Measurements from ENCODE around the gene SYS1. TPM values are rescaled to one million over a fixed set of nuclear protein-coding genes. Genes with fewer than 3 reads are reported as not detected.

Gene SYS1
- total RNA-seq, 3 donors from 2014 or later: 30.8 to 56.3 (median 47.3) TPM

DNA sequence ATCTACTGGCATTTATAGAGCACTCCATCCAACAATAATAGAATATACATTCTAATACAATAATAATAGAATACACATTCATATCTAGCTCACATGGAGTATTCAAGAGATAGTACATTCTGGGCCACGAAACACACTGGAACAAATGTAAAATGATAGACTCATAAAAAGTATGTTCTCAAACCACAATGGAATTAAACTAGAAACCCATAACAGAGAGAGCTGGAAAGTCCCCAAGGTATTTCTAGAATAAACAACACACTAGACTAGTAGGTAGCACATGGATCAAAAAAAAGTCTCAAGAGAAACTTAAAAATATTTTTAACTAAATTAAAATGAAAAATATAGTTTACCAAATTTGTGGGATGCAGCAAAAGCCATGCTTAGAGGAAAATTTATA lies 24.3 kb downstream of the SYS1 start:
- no peak overlapping the region for H3K27ac ChIP-seq
- no peaks in the 10 kb centered on the region for H3K4me1 ChIP-seq
- TF ChIP-seq, protein P1, sequence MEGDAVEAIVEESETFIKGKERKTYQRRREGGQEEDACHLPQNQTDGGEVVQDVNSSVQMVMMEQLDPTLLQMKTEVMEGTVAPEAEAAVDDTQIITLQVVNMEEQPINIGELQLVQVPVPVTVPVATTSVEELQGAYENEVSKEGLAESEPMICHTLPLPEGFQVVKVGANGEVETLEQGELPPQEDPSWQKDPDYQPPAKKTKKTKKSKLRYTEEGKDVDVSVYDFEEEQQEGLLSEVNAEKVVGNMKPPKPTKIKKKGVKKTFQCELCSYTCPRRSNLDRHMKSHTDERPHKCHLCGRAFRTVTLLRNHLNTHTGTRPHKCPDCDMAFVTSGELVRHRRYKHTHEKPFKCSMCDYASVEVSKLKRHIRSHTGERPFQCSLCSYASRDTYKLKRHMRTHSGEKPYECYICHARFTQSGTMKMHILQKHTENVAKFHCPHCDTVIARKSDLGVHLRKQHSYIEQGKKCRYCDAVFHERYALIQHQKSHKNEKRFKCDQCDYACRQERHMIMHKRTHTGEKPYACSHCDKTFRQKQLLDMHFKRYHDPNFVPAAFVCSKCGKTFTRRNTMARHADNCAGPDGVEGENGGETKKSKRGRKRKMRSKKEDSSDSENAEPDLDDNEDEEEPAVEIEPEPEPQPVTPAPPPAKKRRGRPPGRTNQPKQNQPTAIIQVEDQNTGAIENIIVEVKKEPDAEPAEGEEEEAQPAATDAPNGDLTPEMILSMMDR (IDR thresholded peaks at IDR 0.05): no peak
- TF ChIP-seq POLR2A (IDR thresholded peaks at IDR 0.05): no peak
- intact Hi-C loops (cut with DNase I; ENCODE audit: low total_unique reads): no loop called here
- no peaks in the 10 kb centered on the region for H3K27me3 ChIP-seq
- no peak overlapping the region for H3K4me3 ChIP-seq
- no peaks in the 10 kb centered on the region for H3K36me3 ChIP-seq
- no peaks in the 10 kb centered on the region for H3K9me3 ChIP-seq
- no peak for DNase-seq (ENCODE audit: low spot score in 2 of 2)

DNA sequence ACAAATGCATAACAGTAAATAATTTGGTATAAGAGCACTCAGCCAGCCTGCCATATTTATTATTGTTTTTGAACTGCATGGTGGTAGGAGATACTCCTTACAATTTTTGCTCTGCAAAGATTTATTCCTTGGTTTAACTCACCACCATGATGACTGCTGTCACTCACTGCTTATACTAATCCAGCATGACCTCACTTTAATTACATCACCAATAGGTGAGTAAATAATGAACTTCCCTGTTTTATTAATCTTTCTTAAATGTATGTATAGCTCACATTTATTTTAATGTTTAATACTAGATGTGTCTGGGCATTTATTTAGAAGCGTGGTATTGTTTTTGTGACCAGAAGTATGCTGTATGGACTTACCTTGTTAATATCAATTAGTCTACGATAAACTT lies 28.0 kb downstream of the SYS1 start:
- intact Hi-C loops (cut with DNase I; ENCODE audit: low total_unique reads): no loop called here
- no peak for DNase-seq (ENCODE audit: low spot score in 2 of 2)
- TF ChIP-seq POLR2A (IDR thresholded peaks at IDR 0.05) (no peak), POLR2AphosphoS5 (IDR thresholded peaks at IDR 0.05) (no peak)
- TF ChIP-seq, protein P1 (IDR thresholded peaks at IDR 0.05): no peak

GRCh38 chr20:45391559-45391958 lies 28.6 kb downstream of the SYS1 start:
- no peak for DNase-seq (ENCODE audit: low spot score in 2 of 2)
- Histone ChIP-seq H3K36me3 (no peaks in the 10 kb centered on the region), H3K27me3 (no peaks in the 10 kb centered on the region), H3K9me3 (no peaks in the 10 kb centered on the region), H3K4me3 (no peak overlapping the region), H3K4me1 (no peaks in the 10 kb centered on the region), H3K27ac (no peak overlapping the region)
- intact Hi-C loops (cut with DNase I; ENCODE audit: low total_unique reads): no loop called here
- no peak for TF ChIP-seq POLR2A (IDR thresholded peaks at IDR 0.05)
- no peak for TF ChIP-seq POLR2AphosphoS5 (IDR thresholded peaks at IDR 0.05)
- TF ChIP-seq, protein P1 (IDR thresholded peaks at IDR 0.05): no peak

More for the DNA sequence above, 28.0 kb downstream of the SYS1 start:
- Histone ChIP-seq H3K4me1 (no peaks in the 10 kb centered on the region), H3K27ac (no peak overlapping the region), H3K27me3 (no peaks in the 10 kb centered on the region), H3K4me3 (no peak overlapping the region), H3K36me3 (no peaks in the 10 kb centered on the region), H3K9me3 (no peaks in the 10 kb centered on the region)

DNA sequence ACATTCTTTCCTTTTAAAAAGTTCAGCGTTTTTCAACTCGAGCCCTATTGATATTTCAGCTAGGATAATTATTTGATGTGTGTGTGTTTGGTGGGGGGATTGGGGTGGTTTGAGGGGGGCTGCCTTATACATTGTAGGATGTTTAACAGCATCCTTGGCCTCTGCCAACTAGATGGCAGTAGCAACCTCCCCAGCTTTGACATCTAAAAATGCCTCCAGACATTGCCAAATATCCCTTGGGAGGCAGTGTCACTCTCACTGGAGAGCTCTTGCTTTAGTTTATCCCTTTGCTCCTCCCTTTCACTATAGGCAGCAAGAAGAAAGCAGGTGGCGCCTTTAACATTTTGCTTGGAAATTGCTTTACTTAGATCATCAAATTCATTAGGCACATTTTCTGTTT lies 29.8 kb downstream of the SYS1 start:
- no peak for DNase-seq (ENCODE audit: low spot score in 2 of 2)
- no peaks in the 10 kb centered on the region for H3K27me3 ChIP-seq
- TF ChIP-seq, protein P1 (IDR thresholded peaks at IDR 0.05): no peak
- no peak for TF ChIP-seq POLR2AphosphoS5 (IDR thresholded peaks at IDR 0.05)
- no peak for TF ChIP-seq POLR2A (IDR thresholded peaks at IDR 0.05)
- no peaks in the 10 kb centered on the region for H3K4me1 ChIP-seq
- intact Hi-C loops (cut with DNase I; ENCODE audit: low total_unique reads): no loop called here
- no peaks in the 10 kb centered on the region for H3K9me3 ChIP-seq
- H3K36me3 ChIP-seq: no peaks in the 10 kb centered on the region
- no peak overlapping the region for H3K4me3 ChIP-seq
- H3K27ac ChIP-seq: no peak overlapping the region

GRCh38 chr20:45394221-45395113 lies 31.5 kb downstream of the SYS1 start:
- Histone ChIP-seq H3K4me3 (no peak overlapping the region), H3K36me3 (no peaks in the 10 kb centered on the region), H3K4me1 (no peaks in the 10 kb centered on the region), H3K9me3 (no peaks in the 10 kb centered on the region), H3K27me3 (no peaks in the 10 kb centered on the region), H3K27ac (no peak overlapping the region)
- no peak for DNase-seq (ENCODE audit: low spot score in 2 of 2)
- TF ChIP-seq POLR2AphosphoS5 (IDR thresholded peaks at IDR 0.05) (no peak), POLR2A (IDR thresholded peaks at IDR 0.05) (no peak)
- TF ChIP-seq, protein P1 (IDR thresholded peaks at IDR 0.05): no peak
- intact Hi-C loops (cut with DNase I; ENCODE audit: low total_unique reads): no loop called here

All from breast epithelium (tissue), 4 donors.